ENCODE measurements around the gene IMPA2.

GRCh38 chr18:12044591-12044990, 63.3 kb downstream of the IMPA2 start:
- TF ChIP-seq, protein P1, sequence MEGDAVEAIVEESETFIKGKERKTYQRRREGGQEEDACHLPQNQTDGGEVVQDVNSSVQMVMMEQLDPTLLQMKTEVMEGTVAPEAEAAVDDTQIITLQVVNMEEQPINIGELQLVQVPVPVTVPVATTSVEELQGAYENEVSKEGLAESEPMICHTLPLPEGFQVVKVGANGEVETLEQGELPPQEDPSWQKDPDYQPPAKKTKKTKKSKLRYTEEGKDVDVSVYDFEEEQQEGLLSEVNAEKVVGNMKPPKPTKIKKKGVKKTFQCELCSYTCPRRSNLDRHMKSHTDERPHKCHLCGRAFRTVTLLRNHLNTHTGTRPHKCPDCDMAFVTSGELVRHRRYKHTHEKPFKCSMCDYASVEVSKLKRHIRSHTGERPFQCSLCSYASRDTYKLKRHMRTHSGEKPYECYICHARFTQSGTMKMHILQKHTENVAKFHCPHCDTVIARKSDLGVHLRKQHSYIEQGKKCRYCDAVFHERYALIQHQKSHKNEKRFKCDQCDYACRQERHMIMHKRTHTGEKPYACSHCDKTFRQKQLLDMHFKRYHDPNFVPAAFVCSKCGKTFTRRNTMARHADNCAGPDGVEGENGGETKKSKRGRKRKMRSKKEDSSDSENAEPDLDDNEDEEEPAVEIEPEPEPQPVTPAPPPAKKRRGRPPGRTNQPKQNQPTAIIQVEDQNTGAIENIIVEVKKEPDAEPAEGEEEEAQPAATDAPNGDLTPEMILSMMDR (IDR thresholded peaks at IDR 0.05; ENCODE audit: low read depth, low read length) = no peak
- TF ChIP-seq MYC (IDR thresholded peaks at IDR 0.05; ENCODE audit: low read depth, low read length) = no peak
